HEK293 (cell line): ENCODE results near the gene PLCG2.
"Not testable (repeated sequence)": the region's sequence is repeated elsewhere in the genome, so short reads cannot be mapped to it uniquely, and the experiment has no call there.

Experiments used
- CTCF ChIA-PET: fragments of 350-600 bp; formaldehyde crosslinking; extraction: SDS; loops from one replicate; lab custom pipeline; 2021; ENCODE audit warnings: antibody characterized with exemption; lab: Yijun Ruan, JAX
- POLR2A ChIA-PET: fragments of 300-600 bp; formaldehyde crosslinking; extraction: SDS; loops from one replicate; lab custom pipeline; 2020; ENCODE audit warnings: antibody characterized with exemption, inconsistent platforms; lab: Yijun Ruan, JAX
- H3K27ac ChIP-seq: fragments of 200-500 bp; sonication (Bioruptor generic); 2 replicates; pipeline ENCODE4 v1.5.1; 2014; ENCODE audit warnings: low read depth, low read length, control low read depth, inconsistent platforms; ENCODE audit errors: extremely low read depth
- H3K36me3 ChIP-seq, 2 experiments: fragments of 200-500 bp in 1 of 2; sonication (Bioruptor generic) in 1 of 2; 1 replicate in 1 of 2; 2 replicates in 1 of 2; pipeline ENCODE4 v1.5.1; 2014 to 2017; ENCODE audit warnings: inconsistent platforms in 2 of 2, low read length in 2 of 2; ENCODE audit not compliant: control insufficient read depth in 2 of 2, insufficient read depth in 1 of 2
- H3K4me1 ChIP-seq: fragments of 200-500 bp; sonication (Bioruptor generic); 2 replicates; pipeline ENCODE4 v1.5.1; 2014; ENCODE audit warnings: mild to moderate bottlenecking, low read length, inconsistent platforms; ENCODE audit not compliant: control insufficient read depth, insufficient read depth
- H3K4me3 ChIP-seq: 2 replicates; pipeline ENCODE4 v1.5.1; 2011; ENCODE audit warnings: low read depth, mild to moderate bottlenecking, control low read depth, low read length, moderate library complexity
- H3K9me3 ChIP-seq: fragments of 200-500 bp; sonication (Bioruptor generic); 2 replicates; pipeline ENCODE4 v1.5.1; 2014; ENCODE audit warnings: low read depth, low read length, inconsistent platforms; ENCODE audit not compliant: control insufficient read depth, insufficient read depth
- HOXD13 ChIP-seq: sonication (generic); formaldehyde crosslinking; IDR thresholded peaks from 2 replicates; pipeline ENCODE4 v1.8.0; 2022; ENCODE audit warnings: missing genetic modification reagents, borderline replicate concordance
- ZFP69B ChIP-seq: fragments of 450-650 bp; formaldehyde crosslinking; IDR thresholded peaks from 2 replicates; pipeline ENCODE4 v1.5.1; 2016; ENCODE audit warnings: missing biosample characterization, missing genetic modification characterization
- ZNF16 ChIP-seq: fragments of 450-650 bp; formaldehyde crosslinking; IDR thresholded peaks from 2 replicates; pipeline ENCODE4 v1.5.1; 2016; ENCODE audit warnings: low read depth, missing biosample characterization, missing genetic modification characterization
- ZNF202 ChIP-seq: fragments of 450-650 bp; formaldehyde crosslinking; IDR thresholded peaks from 2 replicates; pipeline ENCODE4 v1.5.1; 2016; ENCODE audit warnings: missing biosample characterization, missing genetic modification characterization, borderline replicate concordance
- ZNF548 ChIP-seq: fragments of 450-650 bp; formaldehyde crosslinking; IDR thresholded peaks from 2 replicates; pipeline ENCODE4 v1.5.1; 2016; ENCODE audit warnings: missing biosample characterization, missing genetic modification characterization
- ZNF555 ChIP-seq: fragments of 450-650 bp; formaldehyde crosslinking; conservative IDR thresholded peaks from 2 replicates; pipeline ENCODE4 v1.5.1; 2017; ENCODE audit warnings: missing biosample characterization, mild to moderate bottlenecking, missing genetic modification characterization, inconsistent platforms
- ZNF610 ChIP-seq: fragments of 450-650 bp; formaldehyde crosslinking; IDR thresholded peaks from 2 replicates; pipeline ENCODE4 v1.5.1; 2016; ENCODE audit warnings: missing biosample characterization, missing genetic modification characterization, borderline replicate concordance
- ZNF624 ChIP-seq: fragments of 450-650 bp; formaldehyde crosslinking; IDR thresholded peaks from 2 replicates; pipeline ENCODE4 v1.5.1; 2017; ENCODE audit warnings: missing biosample characterization, missing genetic modification characterization
- ZNF626 ChIP-seq: fragments of 450-650 bp; sonication (Bioruptor Pico); formaldehyde crosslinking; IDR thresholded peaks from 2 replicates; pipeline ENCODE4 v1.5.1; 2018; ENCODE audit warnings: missing biosample characterization, missing genetic modification characterization, inconsistent platforms
- ZNF629 ChIP-seq: fragments of 450-650 bp; formaldehyde crosslinking; IDR thresholded peaks from 2 replicates; pipeline ENCODE4 v1.5.1; 2017; ENCODE audit warnings: missing biosample characterization, missing genetic modification characterization
- ZNF701 ChIP-seq: fragments of 450-650 bp; formaldehyde crosslinking; IDR thresholded peaks from 2 replicates; pipeline ENCODE4 v1.5.1; 2016; ENCODE audit warnings: missing biosample characterization, missing genetic modification characterization
- TF ChIP-seq, protein P1 (sequence below): sonication (generic); formaldehyde crosslinking; IDR thresholded peaks from 2 replicates; pipeline ENCODE4 v1.8.1; 2022; ENCODE audit warnings: mild to moderate bottlenecking, moderate library complexity, missing genetic modification reagents
- TF ChIP-seq, protein P2 (sequence below): fragments of 450-650 bp; formaldehyde crosslinking; IDR thresholded peaks from 2 replicates; pipeline ENCODE4 v1.5.1; 2016; ENCODE audit warnings: missing biosample characterization, missing genetic modification characterization
- TF ChIP-seq, protein P3 (sequence below): fragments of 450-650 bp; formaldehyde crosslinking; IDR thresholded peaks from 2 replicates; pipeline ENCODE4 v1.5.0; 2017; ENCODE audit warnings: missing biosample characterization, missing genetic modification characterization, borderline replicate concordance
- TF ChIP-seq, protein P4 (sequence below): fragments of 450-650 bp; formaldehyde crosslinking; IDR thresholded peaks from 2 replicates; pipeline ENCODE4 v1.5.1; 2017; ENCODE audit warnings: missing biosample characterization, missing genetic modification characterization
- TF ChIP-seq, protein P5 (sequence below): fragments of 450-650 bp; formaldehyde crosslinking; IDR thresholded peaks from 2 replicates; pipeline ENCODE4 v1.5.1; 2017; ENCODE audit warnings: missing biosample characterization, missing genetic modification characterization

PLCG2 gene

DNA sequence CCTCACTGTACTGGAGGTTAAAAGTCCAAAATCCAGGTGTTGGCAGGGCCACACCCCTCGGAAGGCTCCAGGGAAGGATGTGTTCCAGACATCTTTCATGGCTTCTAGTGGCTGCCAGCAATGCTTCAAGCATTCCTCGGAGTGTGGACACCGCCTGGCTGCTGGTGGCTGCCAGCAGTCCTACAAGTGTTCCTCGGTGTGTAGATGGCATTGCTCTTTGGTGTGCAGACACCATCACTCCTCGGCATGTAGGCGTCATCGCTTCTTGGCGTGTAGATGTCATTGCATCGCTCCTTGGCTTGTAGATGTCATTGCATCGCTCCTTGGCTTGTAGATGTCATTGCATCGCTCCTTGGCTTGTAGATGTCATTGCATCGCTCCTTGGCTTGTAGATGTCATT is 98.4 kb downstream of the PLCG2 start:
- H3K27ac ChIP-seq, H3K4me1 ChIP-seq, H3K4me3 ChIP-seq, CTCF ChIA-PET, H3K9me3 ChIP-seq, H3K36me3 ChIP-seq, POLR2A ChIA-PET: not testable (repeated sequence)

DNA sequence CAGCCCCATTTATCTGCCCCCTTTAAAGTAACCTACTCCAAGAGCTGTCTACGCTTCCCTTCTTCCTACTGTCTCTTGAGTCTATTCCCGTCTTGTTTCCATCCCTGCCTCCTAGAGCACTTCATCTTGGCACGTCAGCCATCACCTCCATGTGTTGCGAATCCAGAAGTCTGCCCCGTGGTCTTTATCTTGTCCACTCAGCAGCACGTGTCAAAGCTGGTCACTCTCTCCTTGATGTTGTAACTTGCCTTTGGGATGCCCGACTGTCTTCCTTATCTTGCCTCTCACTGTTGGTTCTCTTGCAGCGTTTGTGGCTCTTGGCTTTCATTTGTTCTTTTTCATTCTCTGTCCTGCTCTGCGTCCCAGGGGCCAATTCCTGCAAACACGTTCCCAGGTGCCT is 99.4 kb downstream of the PLCG2 start:
- Histone ChIP-seq H3K4me3 (no peak overlapping the region), H3K9me3 (no peaks in the 10 kb centered on the region), H3K27ac (no peak overlapping the region), H3K4me1 (no peaks in the 10 kb centered on the region), H3K36me3 (no peaks in the 10 kb centered on the region)
- POLR2A ChIA-PET: no interaction called here
- TF ChIP-seq ZFP69B (no peak), ZNF16 (tag by site-specific recombination) (no peak), ZNF624 (tag by site-specific recombination) (no peak), HOXD13 (CRISPR knock-in tag) (no peak), ZNF701 (tag by site-specific recombination) (no peak), ZNF548 (no peak), ZNF629 (no peak), ZNF202 (tag by site-specific recombination) (no peak), ZNF555 (tag by site-specific recombination) (no peak), ZNF626 (tag by site-specific recombination) (no peak), ZNF610 (tag by site-specific recombination) (no peak)
- TF ChIP-seq, protein P1, sequence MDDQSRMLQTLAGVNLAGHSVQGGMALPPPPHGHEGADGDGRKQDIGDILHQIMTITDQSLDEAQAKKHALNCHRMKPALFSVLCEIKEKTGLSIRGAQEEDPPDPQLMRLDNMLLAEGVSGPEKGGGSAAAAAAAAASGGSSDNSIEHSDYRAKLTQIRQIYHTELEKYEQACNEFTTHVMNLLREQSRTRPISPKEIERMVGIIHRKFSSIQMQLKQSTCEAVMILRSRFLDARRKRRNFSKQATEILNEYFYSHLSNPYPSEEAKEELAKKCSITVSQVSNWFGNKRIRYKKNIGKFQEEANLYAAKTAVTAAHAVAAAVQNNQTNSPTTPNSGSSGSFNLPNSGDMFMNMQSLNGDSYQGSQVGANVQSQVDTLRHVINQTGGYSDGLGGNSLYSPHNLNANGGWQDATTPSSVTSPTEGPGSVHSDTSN (CRISPR knock-in tag): no peak
- TF ChIP-seq, protein P2, sequence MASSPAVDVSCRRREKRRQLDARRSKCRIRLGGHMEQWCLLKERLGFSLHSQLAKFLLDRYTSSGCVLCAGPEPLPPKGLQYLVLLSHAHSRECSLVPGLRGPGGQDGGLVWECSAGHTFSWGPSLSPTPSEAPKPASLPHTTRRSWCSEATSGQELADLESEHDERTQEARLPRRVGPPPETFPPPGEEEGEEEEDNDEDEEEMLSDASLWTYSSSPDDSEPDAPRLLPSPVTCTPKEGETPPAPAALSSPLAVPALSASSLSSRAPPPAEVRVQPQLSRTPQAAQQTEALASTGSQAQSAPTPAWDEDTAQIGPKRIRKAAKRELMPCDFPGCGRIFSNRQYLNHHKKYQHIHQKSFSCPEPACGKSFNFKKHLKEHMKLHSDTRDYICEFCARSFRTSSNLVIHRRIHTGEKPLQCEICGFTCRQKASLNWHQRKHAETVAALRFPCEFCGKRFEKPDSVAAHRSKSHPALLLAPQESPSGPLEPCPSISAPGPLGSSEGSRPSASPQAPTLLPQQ (tag by site-specific recombination): no peak
- TF ChIP-seq, protein P3, sequence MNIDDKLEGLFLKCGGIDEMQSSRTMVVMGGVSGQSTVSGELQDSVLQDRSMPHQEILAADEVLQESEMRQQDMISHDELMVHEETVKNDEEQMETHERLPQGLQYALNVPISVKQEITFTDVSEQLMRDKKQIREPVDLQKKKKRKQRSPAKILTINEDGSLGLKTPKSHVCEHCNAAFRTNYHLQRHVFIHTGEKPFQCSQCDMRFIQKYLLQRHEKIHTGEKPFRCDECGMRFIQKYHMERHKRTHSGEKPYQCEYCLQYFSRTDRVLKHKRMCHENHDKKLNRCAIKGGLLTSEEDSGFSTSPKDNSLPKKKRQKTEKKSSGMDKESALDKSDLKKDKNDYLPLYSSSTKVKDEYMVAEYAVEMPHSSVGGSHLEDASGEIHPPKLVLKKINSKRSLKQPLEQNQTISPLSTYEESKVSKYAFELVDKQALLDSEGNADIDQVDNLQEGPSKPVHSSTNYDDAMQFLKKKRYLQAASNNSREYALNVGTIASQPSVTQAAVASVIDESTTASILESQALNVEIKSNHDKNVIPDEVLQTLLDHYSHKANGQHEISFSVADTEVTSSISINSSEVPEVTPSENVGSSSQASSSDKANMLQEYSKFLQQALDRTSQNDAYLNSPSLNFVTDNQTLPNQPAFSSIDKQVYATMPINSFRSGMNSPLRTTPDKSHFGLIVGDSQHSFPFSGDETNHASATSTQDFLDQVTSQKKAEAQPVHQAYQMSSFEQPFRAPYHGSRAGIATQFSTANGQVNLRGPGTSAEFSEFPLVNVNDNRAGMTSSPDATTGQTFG (tag by site-specific recombination): no peak
- TF ChIP-seq, protein P4, sequence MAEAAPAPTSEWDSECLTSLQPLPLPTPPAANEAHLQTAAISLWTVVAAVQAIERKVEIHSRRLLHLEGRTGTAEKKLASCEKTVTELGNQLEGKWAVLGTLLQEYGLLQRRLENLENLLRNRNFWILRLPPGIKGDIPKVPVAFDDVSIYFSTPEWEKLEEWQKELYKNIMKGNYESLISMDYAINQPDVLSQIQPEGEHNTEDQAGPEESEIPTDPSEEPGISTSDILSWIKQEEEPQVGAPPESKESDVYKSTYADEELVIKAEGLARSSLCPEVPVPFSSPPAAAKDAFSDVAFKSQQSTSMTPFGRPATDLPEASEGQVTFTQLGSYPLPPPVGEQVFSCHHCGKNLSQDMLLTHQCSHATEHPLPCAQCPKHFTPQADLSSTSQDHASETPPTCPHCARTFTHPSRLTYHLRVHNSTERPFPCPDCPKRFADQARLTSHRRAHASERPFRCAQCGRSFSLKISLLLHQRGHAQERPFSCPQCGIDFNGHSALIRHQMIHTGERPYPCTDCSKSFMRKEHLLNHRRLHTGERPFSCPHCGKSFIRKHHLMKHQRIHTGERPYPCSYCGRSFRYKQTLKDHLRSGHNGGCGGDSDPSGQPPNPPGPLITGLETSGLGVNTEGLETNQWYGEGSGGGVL (tag by site-specific recombination): no peak
- TF ChIP-seq, protein P5, sequence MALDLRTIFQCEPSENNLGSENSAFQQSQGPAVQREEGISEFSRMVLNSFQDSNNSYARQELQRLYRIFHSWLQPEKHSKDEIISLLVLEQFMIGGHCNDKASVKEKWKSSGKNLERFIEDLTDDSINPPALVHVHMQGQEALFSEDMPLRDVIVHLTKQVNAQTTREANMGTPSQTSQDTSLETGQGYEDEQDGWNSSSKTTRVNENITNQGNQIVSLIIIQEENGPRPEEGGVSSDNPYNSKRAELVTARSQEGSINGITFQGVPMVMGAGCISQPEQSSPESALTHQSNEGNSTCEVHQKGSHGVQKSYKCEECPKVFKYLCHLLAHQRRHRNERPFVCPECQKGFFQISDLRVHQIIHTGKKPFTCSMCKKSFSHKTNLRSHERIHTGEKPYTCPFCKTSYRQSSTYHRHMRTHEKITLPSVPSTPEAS (tag by site-specific recombination): no peak
- CTCF ChIA-PET: interaction anchor here (0.7 to 1.1 kb wide), 6 partner anchors 9 to 1823 kb away, joined by 3 to 5 read pairs (median 3); no protein-coding TSS in a partner anchor
